Suppressor macrophage treated with lipopolysaccharide for 1 hour (primary cell): ENCODE data around the gene DUSP10.

Experiments
- DNase-seq, 3 donors: peaks; one replicate each; pipeline ENCODE4 v3.0.0-alpha.2; 2020 to 2022

The DUSP10 gene

GRCh38 chr1:221762121-221762520 lies 20.2 kb upstream of the DUSP10 start:
- DNase-seq, result no peak

- no peak for DNase-seq
Measured at GRCh38 chr1:221761354-221762002, 19.6 kb upstream of the DUSP10 start.

- no peak for DNase-seq
Measured at GRCh38 chr1:221760911-221761310, 19.0 kb upstream of the DUSP10 start.

- DNase-seq, result no peak
Measured at GRCh38 chr1:221759436-221759835, 17.5 kb upstream of the DUSP10 start.

- no peak for DNase-seq
Measured at GRCh38 chr1:221758455-221758854, 16.6 kb upstream of the DUSP10 start.

- DNase-seq, result peak in 1 of 3 donors; percentile 38
Measured at GRCh38 chr1:221756830-221757551, 15.1 kb upstream of the DUSP10 start.

GRCh38 chr1:221753828-221754188 lies 11.9 kb upstream of the DUSP10 start:
- DNase-seq, result no peak

GRCh38 chr1:221751226-221751887 lies 9.5 kb upstream of the DUSP10 start:
- DNase-seq, result peak; percentile 42 to 60 (median 52)

- DNase-seq, result no peak
Measured at GRCh38 chr1:221748981-221749380, 7.1 kb upstream of the DUSP10 start.

GRCh38 chr1:221747839-221748238 lies 6.0 kb upstream of the DUSP10 start:
- DNase-seq, result no peak

- no peak for DNase-seq
Measured at GRCh38 chr1:221743416-221744208, 1.7 kb upstream of the DUSP10 start.

- peak; percentile 90 to 95 (median 92) for DNase-seq
Measured at GRCh38 chr1:221742555-221743415, 896 bp upstream of the DUSP10 start.

GRCh38 chr1:221740993-221741702 lies 741 bp downstream of the DUSP10 start:
- DNase-seq, result peak; percentile 57 to 75 (median 63)

GRCh38 chr1:221740369-221740992 lies 1.4 kb downstream of the DUSP10 start:
- peak; percentile 37 to 57 (median 52) for DNase-seq

- DNase-seq, result no peak
Measured at GRCh38 chr1:221739677-221740025, 2.2 kb downstream of the DUSP10 start.

- DNase-seq, result no peak
Measured at GRCh38 chr1:221739018-221739676, 2.7 kb downstream of the DUSP10 start.

- peak in 1 of 3 donors; percentile 33 for DNase-seq
Measured at GRCh38 chr1:221736714-221737113, 5.2 kb downstream of the DUSP10 start.

GRCh38 chr1:221735999-221736398 lies 5.9 kb downstream of the DUSP10 start:
- no peak for DNase-seq

- DNase-seq, result no peak
Measured at GRCh38 chr1:221734187-221734586, 7.7 kb downstream of the DUSP10 start.

- no peak for DNase-seq
Measured at GRCh38 chr1:221732052-221732451, 9.8 kb downstream of the DUSP10 start.
